ENCODE data around the gene APOL2. TPM values are rescaled to one million over a fixed set of nuclear protein-coding genes. Genes with fewer than 3 reads are reported as not detected.

APOL2 gene
- total RNA-seq, 1 donor from 2014 or later: 26.5 TPM

- no peak for DNase-seq (ENCODE audit: low spot score)
Measured at GRCh38 chr22:36177160-36177559, 62.2 kb downstream of the APOL2 start.

Other genes starting within 250 kb of the APOL2 start
- gene RBFOX2, start 210.7 kb downstream of the APOL2 start, total RNA-seq (ENCODE audit: insufficient read depth, low replicate concordance): 203 TPM
- gene APOL3, start 78.8 kb downstream of the APOL2 start, total RNA-seq (ENCODE audit: insufficient read depth, low replicate concordance): 8.9 TPM
- 3.9 TPM for gene APOL4, start 37.7 kb downstream of the APOL2 start, total RNA-seq (ENCODE audit: insufficient read depth, low replicate concordance)
- 5.8 TPM for gene APOL1, start 13.6 kb upstream of the APOL2 start, total RNA-seq (ENCODE audit: insufficient read depth, low replicate concordance)
- 425 TPM for gene MYH9, start 148.4 kb upstream of the APOL2 start, total RNA-seq (ENCODE audit: insufficient read depth, low replicate concordance)
- 15.2 TPM for gene TXN2, start 242.1 kb upstream of the APOL2 start, total RNA-seq (ENCODE audit: insufficient read depth, low replicate concordance)